Heart right ventricle (tissue), 16 donors: ENCODE results near the gene MAPKAPK2. TPM values are rescaled to one million over a fixed set of nuclear protein-coding genes. Genes with fewer than 3 reads are reported as not detected.

Experiments used
- ATAC-seq, 8 donors: fragments of 200-7000 bp; cut with Tn5 transposase; one replicate each; pipeline ENCODE4 v1.9.1; 2020; ENCODE audit warnings: mild to moderate bottlenecking in 8 of 8, moderate library complexity in 8 of 8, moderate number of reproducible peaks in 1 of 8
- DNase-seq, 2 donors: peaks; one replicate each; pipeline ENCODE4 v3.0.0-alpha.2; 2020
- H3K27ac ChIP-seq, 10 donors: fragments of 200-600 bp; sonication (generic) in 2 of 10; one replicate each; pipeline versions ENCODE4 v1.5.0 to v1.8.0; 2020 to 2022; ENCODE audit warnings: mild to moderate bottlenecking in 3 of 10
- H3K27me3 ChIP-seq, 7 donors: fragments of 200-600 bp; one replicate each; pipeline ENCODE4 v1.8.0; 2021 to 2022; ENCODE audit warnings: mild to moderate bottlenecking in 2 of 7
- H3K36me3 ChIP-seq, 9 donors: fragments of 200-600 bp; sonication (generic) in 1 of 9; one replicate each; pipeline versions ENCODE4 v1.5.0 to v1.8.0; 2020 to 2022; ENCODE audit warnings: mild to moderate bottlenecking in 2 of 9
- H3K4me1 ChIP-seq, 9 donors: fragments of 200-600 bp; sonication (generic) in 1 of 9; one replicate each; pipeline versions ENCODE4 v1.5.0 to v1.8.0; 2020 to 2022; ENCODE audit warnings: mild to moderate bottlenecking in 4 of 9
- H3K4me3 ChIP-seq, 10 donors: fragments of 200-600 bp; sonication (generic) in 2 of 10; one replicate each; pipeline versions ENCODE4 v1.5.0 to v1.8.0; 2020 to 2022; ENCODE audit warnings: mild to moderate bottlenecking in 7 of 10, moderate library complexity in 2 of 10
- H3K9me3 ChIP-seq, 11 donors: fragments of 200-600 bp in 10 of 11; sonication (generic) in 2 of 11; one replicate each; pipeline versions ENCODE4 v1.5.0 to v1.8.0; 2013 to 2022; ENCODE audit warnings: mild to moderate bottlenecking in 2 of 11, control low read depth in 1 of 11, moderate library complexity in 1 of 11
- WGBS, 2 donors: extraction: QIAGEN DNeasy Blood & Tissue Kit; methylation state at CpG; one replicate each; pipeline ENCODE4 v1.1.7; 2013; ENCODE audit warnings: inconsistent platforms in 1 of 2; 5-methylcytosine and 5-hydroxymethylcytosine counted together
- intact Hi-C, 10 donors: fragments of 100-400 bp; cut with DNase I; formaldehyde crosslinking; loops; one replicate each; pipeline versions ENCODE4 v1.11.1 to v1.14.2; 2022
- polyA plus RNA-seq, 2 donors: library from polyadenylated mRNA; stranded (reverse); fragments of 200-250 nt; gene quantifications; one replicate each; pipeline ENCODE4 v1.2.3, GENCODE V29; 2013
- total RNA-seq, 10 donors: library from RNA; stranded (reverse); fragmentation: NEBNext Ultra II Directional in 3 of 10; extraction: Animal tissue kit (Norgen Biotek cat#: 25700) in 3 of 10; gene quantifications; one replicate each; pipeline versions ENCODE4 v1.2.1 to v1.2.4, GENCODE V29; 2021 to 2023
- TF ChIP-seq, protein P1 (sequence below), 9 donors: fragments of 200-600 bp; sonication (generic) in 2 of 9; IDR thresholded peaks; one replicate each; pipeline versions ENCODE4 v1.5.0 to v1.8.0; 2021 to 2022; ENCODE audit warnings: antibody characterized with exemption in 9 of 9, mild to moderate bottlenecking in 5 of 9, moderate library complexity in 1 of 9
- donor health status: Arrhythmogenic right ventricular cardiomyopathy.
- donor health status: ischemic (EF 13 %, LVEDD 7.1; RV severe dilation, severe dysfunction).
- donor health status: healthy with polysubstance abuse.
- donor health status: DM: no; HTN: yes; CAD: no.
- donor health status: DM: no; HTN: no; CAD: no.
- donor health status: ischemic (EF 25% LVEDD 6.9; RV normal size, moderate dysfunction).
- donor health status: ischemic (EF 25% LVEDD 5.7; RV mildly dilated, moderate dysfunction).
- donor health status: healthy.
- donor health status: DM: yes; HTN: yes; CAD: no.
- donor health status: Ischemic cardiomyopathy.
- donor health status: ischemic (EF 35%, LVEDD 5.7; RV mildly dilated, moderate dysfunction).
- donor health status: nonischemic (EF 11% LVEDD 7.7; RV severe dilation, severe dysfunction).
- donor health status: DM: yes; HTN: yes; CAD: no.
- donor health status: PGD.
- donor health status: ischemic (EF 29% LVEDD 5.4; RV normal size, mild dysfunction).
- donor health status: nonischemic (EF 23%, LVEDD 6.1; RV moderate dilation, normal function).

MAPKAPK2 gene
- total and polyA plus RNA-seq, 12 donors: 101 to 323 (median 219) TPM

- H3K9me3 ChIP-seq: no peaks in the 10 kb centered on the region
- peaks cover 29 to 67% (median 56%) of the 10 kb centered on the region in 9 donors for H3K4me1 ChIP-seq
- H3K36me3 ChIP-seq: peaks cover 2 to 48% (median 41%) of the 10 kb centered on the region in 9 donors
- H3K27ac ChIP-seq: peak overlapping the region in 9 of 10 donors; percentile 17 to 63 (median 45)
- no peaks in the 10 kb centered on the region for H3K27me3 ChIP-seq
- DNase-seq (no peak), ATAC-seq (peak in 1 of 8 donors; percentile 13)
- no peak overlapping the region for H3K4me3 ChIP-seq
- intact Hi-C loops: loop anchor here in 9 of 10 donors (2.0 to 10.0 kb wide), 8 partner anchors 36 to 185 kb away; partner anchors contain the start of gene DYRK3 (in 2 of the 9)
- TF ChIP-seq, protein P1, sequence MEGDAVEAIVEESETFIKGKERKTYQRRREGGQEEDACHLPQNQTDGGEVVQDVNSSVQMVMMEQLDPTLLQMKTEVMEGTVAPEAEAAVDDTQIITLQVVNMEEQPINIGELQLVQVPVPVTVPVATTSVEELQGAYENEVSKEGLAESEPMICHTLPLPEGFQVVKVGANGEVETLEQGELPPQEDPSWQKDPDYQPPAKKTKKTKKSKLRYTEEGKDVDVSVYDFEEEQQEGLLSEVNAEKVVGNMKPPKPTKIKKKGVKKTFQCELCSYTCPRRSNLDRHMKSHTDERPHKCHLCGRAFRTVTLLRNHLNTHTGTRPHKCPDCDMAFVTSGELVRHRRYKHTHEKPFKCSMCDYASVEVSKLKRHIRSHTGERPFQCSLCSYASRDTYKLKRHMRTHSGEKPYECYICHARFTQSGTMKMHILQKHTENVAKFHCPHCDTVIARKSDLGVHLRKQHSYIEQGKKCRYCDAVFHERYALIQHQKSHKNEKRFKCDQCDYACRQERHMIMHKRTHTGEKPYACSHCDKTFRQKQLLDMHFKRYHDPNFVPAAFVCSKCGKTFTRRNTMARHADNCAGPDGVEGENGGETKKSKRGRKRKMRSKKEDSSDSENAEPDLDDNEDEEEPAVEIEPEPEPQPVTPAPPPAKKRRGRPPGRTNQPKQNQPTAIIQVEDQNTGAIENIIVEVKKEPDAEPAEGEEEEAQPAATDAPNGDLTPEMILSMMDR (IDR thresholded peaks at IDR 0.05): no peak
- WGBS, 2 donors: 36 to 57% methylated on average over 8 of the region's 8 CpGs
Observed at GRCh38 chr1:206727981-206728696, 43.4 kb downstream of the MAPKAPK2 start.

DNA sequence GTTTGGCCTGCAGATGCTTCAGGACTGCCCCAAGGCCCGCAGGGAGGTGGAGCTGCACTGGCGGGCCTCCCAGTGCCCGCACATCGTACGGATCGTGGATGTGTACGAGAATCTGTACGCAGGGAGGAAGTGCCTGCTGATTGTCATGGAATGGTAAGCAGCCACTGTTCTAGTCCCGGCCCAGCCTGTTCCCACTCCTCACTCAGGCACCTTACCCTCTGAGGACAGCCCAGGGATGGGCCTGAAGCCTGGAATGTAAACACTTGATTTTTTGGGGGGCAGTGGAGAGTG, 43.9 kb downstream of the MAPKAPK2 start:
- Histone ChIP-seq H3K4me3 (no peak overlapping the region), H3K27me3 (no peaks in the 10 kb centered on the region), H3K4me1 (peaks cover 29 to 65% (median 51%) of the 10 kb centered on the region in 9 donors), H3K9me3 (no peaks in the 10 kb centered on the region), H3K27ac (peak overlapping the region in 5 of 10 donors; percentile 17 to 63 (median 45)), H3K36me3 (peaks cover 4 to 53% (median 46%) of the 10 kb centered on the region in 9 donors)
- no peak for DNase-seq
- TF ChIP-seq, protein P1 (IDR thresholded peaks at IDR 0.05): no peak
- ATAC-seq: peak in 2 of 8 donors; percentile 4 to 7
- WGBS, 2 donors: 44 to 45% methylated on average over 9 of the region's 9 CpGs
- intact Hi-C loops: loop anchor here in 9 of 10 donors (5.0 to 10.0 kb wide), 6 partner anchors 36 to 184 kb away; partner anchors contain the start of gene DYRK3 (in 2 of the 9)

DNA sequence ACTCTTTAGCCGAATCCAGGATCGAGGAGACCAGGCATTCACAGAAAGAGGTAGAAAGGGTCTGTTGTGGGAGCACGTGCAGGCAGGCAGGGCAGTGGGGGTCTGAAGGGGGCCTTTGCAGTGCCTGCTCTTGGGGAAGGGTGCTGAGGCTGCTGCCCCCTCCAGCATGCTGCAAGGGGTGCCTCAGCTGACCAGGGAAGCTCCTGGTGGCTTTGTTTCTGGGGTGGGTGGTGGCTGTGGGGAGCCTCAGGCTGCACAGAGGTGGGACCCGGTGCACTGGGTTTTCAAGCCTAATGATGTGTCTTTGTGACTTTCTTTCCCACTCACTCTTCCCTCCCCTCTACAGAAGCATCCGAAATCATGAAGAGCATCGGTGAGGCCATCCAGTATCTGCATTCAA, 44.3 kb downstream of the MAPKAPK2 start:
- TF ChIP-seq, protein P1 (IDR thresholded peaks at IDR 0.05): no peak
- no peaks in the 10 kb centered on the region for H3K9me3 ChIP-seq
- peaks cover 28 to 65% (median 47%) of the 10 kb centered on the region in 9 donors for H3K4me1 ChIP-seq
- intact Hi-C loops: loop anchor here in 9 of 10 donors (5.0 to 10.0 kb wide), 6 partner anchors 37 to 183 kb away; partner anchors contain the start of gene DYRK3 (in 2 of the 9)
- DNase-seq (no peak), ATAC-seq (no peak)
- H3K4me3 ChIP-seq: no peak overlapping the region
- no peaks in the 10 kb centered on the region for H3K27me3 ChIP-seq
- peaks cover 4 to 57% (median 49%) of the 10 kb centered on the region in 9 donors for H3K36me3 ChIP-seq
- WGBS, 2 donors: 75 to 92% methylated on average over 6 of the region's 6 CpGs
- H3K27ac ChIP-seq: peak overlapping the region in 2 of 10 donors; percentile 34 to 45

DNA sequence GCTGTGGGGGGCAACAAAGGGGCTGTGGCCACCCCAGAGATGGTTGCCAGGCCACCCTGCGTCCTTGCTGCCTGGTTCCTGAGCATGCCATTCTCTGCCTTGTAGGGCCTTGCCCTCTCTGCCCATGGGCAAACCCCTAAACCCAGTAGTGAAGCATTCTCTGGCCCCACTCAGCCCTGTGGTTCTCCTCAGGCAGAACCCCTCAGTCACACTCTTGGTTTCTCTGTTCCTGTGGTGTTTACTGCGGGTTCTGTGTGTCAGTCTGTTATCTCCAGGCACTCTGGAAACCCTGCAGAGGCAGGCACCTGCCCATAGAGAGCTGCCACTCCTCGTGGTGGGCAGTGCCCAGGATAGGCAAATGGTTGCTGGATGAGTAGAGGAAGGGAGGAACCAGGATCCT, 44.8 kb downstream of the MAPKAPK2 start:
- intact Hi-C loops: loop anchor here in 9 of 10 donors (5.0 to 10.0 kb wide), 6 partner anchors 37 to 183 kb away; partner anchors contain the start of gene DYRK3 (in 2 of the 9)
- no peak overlapping the region for H3K4me3 ChIP-seq
- no peaks in the 10 kb centered on the region for H3K27me3 ChIP-seq
- H3K9me3 ChIP-seq: no peaks in the 10 kb centered on the region
- ATAC-seq: no peak
- TF ChIP-seq, protein P1 (IDR thresholded peaks at IDR 0.05): no peak
- DNase-seq: no peak
- WGBS, 2 donors: 83 to 85% methylated on average over 3 of the region's 3 CpGs
- peak overlapping the region in 1 of 10 donors; percentile 19 for H3K27ac ChIP-seq
- H3K36me3 ChIP-seq: peaks cover 4 to 62% (median 49%) of the 10 kb centered on the region in 9 donors
- peaks cover 23 to 65% (median 42%) of the 10 kb centered on the region in 9 donors for H3K4me1 ChIP-seq
